GM21423 (cell line): ENCODE measurements around the gene RPS29.
"Not testable (repeated sequence)": the region's sequence is repeated elsewhere in the genome, so short reads cannot be mapped to it uniquely, and the experiment has no call there.

ENCODE experiments used
- ATAC-seq: cut with Tn5 transposase; IDR thresholded peaks from one replicate; pipeline ENCODE4 v1.9.1; 2021; ENCODE audit warnings: mild to moderate bottlenecking, moderate library complexity; ENCODE audit not compliant: unreplicated experiment

The RPS29 gene

GRCh38 chr14:49598485-49599300, 12.5 kb upstream of the RPS29 start, which contains the start of gene LRR1:
Gene LRR1, plus strand, starts transcription at chr14:49598940. Its CDS starts 81 bp downstream, at chr14:49599021.
- ATAC-seq = peak; percentile 49

- ATAC-seq = peak; percentile 4
Measured at GRCh38 chr14:49598189-49598484, 12.0 kb upstream of the RPS29 start.

- ATAC-seq = no peak
Measured at GRCh38 chr14:49594347-49595091, 8.3 kb upstream of the RPS29 start.

GRCh38 chr14:49593016-49593415, 6.8 kb upstream of the RPS29 start:
- ATAC-seq = no peak

- ATAC-seq = no peak
Measured at GRCh38 chr14:49589387-49589786, 3.2 kb upstream of the RPS29 start.

- ATAC-seq = peak; percentile 27
Measured at GRCh38 chr14:49586673-49587460, 687 bp upstream of the RPS29 start.

- not testable (repeated sequence) for ATAC-seq
Measured at GRCh38 chr14:49584981-49585640, 1.1 kb downstream of the RPS29 start.

GRCh38 chr14:49584058-49584457, 2.1 kb downstream of the RPS29 start:
- no peak for ATAC-seq

- ATAC-seq = no peak
Measured at GRCh38 chr14:49583629-49584028, 2.6 kb downstream of the RPS29 start.

GRCh38 chr14:49582113-49582977, 3.8 kb downstream of the RPS29 start:
- ATAC-seq = no peak

- ATAC-seq = no peak
Measured at GRCh38 chr14:49581209-49582112, 4.7 kb downstream of the RPS29 start.

- no peak for ATAC-seq
Measured at GRCh38 chr14:49579841-49580240, 6.3 kb downstream of the RPS29 start.

- no peak for ATAC-seq
Measured at GRCh38 chr14:49578141-49578540, 8.0 kb downstream of the RPS29 start.

GRCh38 chr14:49574038-49574437, 12.1 kb downstream of the RPS29 start:
- no peak for ATAC-seq

GRCh38 chr14:49569281-49569680, 16.9 kb downstream of the RPS29 start:
- ATAC-seq = no peak

GRCh38 chr14:49566714-49567113, 19.5 kb downstream of the RPS29 start:
- no peak for ATAC-seq

GRCh38 chr14:49559979-49560768, 26.0 kb downstream of the RPS29 start:
- no peak for ATAC-seq

GRCh38 chr14:49553892-49554291, 32.3 kb downstream of the RPS29 start:
- ATAC-seq = no peak
